ENCODE results near the gene ARL11. TPM values are rescaled to one million over a fixed set of nuclear protein-coding genes. Genes with fewer than 3 reads are reported as not detected.
"Not testable (repeated sequence)": the region's sequence is repeated elsewhere in the genome, so short reads cannot be mapped to it uniquely, and the experiment has no call there.

Gene ARL11
- total and polyA plus RNA-seq, 8 donors = 0.05 to 1.5 (median 0.21) TPM

DNA sequence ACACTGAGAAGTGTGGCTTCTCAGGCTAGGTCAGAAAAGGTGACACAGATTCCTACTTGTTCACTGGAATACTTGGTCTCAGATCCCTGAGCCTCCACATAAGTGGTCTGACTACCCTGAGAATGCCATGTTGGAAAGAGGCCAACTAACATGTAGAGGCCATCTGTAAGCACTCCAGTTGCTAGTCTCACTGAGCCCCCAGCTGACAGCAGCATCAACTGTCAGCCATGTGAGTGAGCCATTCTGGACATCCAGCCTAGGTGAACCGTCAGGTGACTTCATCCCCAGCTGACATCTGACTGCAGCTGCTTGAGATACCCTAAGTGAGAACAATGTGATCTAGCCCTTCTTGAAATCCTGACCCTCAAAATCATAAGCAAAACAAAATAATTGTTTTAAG, 18.1 kb upstream of the ARL11 start:
- ATAC-seq (no peak), DNase-seq (no peak), FAIRE-seq (no peak)
- Histone ChIP-seq H3K4me1 (no peaks in the 10 kb centered on the region), H3K36me3 (no peaks in the 10 kb centered on the region), H3K27me3 (no peaks in the 10 kb centered on the region), H3K4me3 (no peak overlapping the region), H3K27ac (no peak overlapping the region), H3K9me3 (no peaks in the 10 kb centered on the region)
- TF ChIP-seq, protein P1, sequence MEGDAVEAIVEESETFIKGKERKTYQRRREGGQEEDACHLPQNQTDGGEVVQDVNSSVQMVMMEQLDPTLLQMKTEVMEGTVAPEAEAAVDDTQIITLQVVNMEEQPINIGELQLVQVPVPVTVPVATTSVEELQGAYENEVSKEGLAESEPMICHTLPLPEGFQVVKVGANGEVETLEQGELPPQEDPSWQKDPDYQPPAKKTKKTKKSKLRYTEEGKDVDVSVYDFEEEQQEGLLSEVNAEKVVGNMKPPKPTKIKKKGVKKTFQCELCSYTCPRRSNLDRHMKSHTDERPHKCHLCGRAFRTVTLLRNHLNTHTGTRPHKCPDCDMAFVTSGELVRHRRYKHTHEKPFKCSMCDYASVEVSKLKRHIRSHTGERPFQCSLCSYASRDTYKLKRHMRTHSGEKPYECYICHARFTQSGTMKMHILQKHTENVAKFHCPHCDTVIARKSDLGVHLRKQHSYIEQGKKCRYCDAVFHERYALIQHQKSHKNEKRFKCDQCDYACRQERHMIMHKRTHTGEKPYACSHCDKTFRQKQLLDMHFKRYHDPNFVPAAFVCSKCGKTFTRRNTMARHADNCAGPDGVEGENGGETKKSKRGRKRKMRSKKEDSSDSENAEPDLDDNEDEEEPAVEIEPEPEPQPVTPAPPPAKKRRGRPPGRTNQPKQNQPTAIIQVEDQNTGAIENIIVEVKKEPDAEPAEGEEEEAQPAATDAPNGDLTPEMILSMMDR (IDR thresholded peaks at IDR 0.05) = no peak
- intact Hi-C loops (cut with DNase I) = no loop called here
- WGBS, 2 donors = 81% methylated on average over 1 of the region's 1 CpG

DNA sequence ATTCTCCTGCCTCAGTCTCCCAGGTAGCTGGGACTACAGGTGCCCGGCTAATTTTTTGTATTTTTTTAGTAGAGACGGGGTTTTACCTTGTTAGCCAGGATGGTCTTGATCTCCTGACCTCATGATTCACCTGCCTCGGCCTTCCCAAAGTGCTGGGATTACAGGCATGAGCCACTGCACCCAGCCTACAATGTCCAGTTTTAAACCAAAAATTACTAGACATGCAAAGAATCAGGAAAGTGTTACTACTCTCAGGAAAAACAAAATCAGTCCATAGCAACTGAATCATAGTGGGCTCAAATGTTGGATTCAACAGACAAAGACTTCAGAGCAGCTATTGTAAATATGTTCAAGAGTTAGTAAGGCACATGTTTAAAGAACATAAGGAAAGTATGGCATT, 16.3 kb upstream of the ARL11 start:
- DNase-seq; ATAC-seq; H3K9me3 ChIP-seq; H3K27ac ChIP-seq; intact Hi-C loops (cut with DNase I); H3K4me1 ChIP-seq; H3K4me3 ChIP-seq; FAIRE-seq; H3K36me3 ChIP-seq; H3K27me3 ChIP-seq: not testable (repeated sequence)
- WGBS, 2 donors = 85 to 93% methylated on average over 3 of the region's 3 CpGs

DNA sequence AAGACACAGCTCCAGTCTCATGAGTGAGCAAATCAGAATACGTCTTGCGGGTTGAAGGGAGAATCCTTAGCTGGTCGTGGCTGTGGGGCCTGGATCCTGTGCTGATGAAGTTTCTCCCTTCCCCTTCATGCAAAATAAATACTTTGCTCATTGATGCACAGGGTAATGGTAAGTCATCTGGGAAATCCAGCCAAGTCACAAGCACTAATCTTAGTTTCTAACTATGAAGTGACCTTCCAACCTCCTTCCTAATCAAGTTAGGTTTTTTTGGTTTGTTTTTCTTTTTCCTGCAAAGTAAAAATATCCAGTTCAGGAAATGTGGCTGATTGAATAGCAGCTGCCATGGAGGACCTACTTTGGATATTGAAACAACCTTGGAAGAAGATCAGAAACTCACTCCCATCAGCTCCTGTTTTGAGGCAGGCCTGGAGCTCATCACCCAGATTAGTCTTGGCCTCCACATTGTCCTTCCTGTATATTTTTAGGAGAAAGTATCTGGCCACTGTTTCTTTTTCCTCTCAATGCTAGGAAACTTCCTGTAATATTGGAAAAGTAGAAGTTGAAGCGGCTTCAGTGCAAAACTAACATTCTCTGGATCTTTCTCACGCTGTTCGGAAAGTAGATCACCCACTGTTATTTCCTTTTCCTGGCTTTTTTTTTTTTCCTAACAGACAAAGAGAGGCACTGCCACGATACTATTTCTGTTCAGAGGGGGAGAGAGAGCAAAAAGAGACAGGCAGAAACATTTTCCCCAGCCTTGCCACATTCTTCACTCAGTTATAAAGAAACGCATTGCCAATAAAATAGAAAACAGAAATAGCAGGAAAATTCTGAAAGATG, 12.3 kb upstream of the ARL11 start:
- ATAC-seq = no peak
- 78 to 80% methylated on average over 8 of the region's 8 CpGs for WGBS, 2 donors
- Histone ChIP-seq H3K4me1 (no peaks in the 10 kb centered on the region), H3K36me3 (no peaks in the 10 kb centered on the region), H3K4me3 (no peak overlapping the region), H3K27me3 (no peaks in the 10 kb centered on the region), H3K9me3 (no peaks in the 10 kb centered on the region), H3K27ac (no peak overlapping the region)
- TF ChIP-seq, protein P1 (IDR thresholded peaks at IDR 0.05) = no peak
- intact Hi-C loops (cut with DNase I) = no loop called here
- no peak for DNase-seq
- no peak for FAIRE-seq

DNA sequence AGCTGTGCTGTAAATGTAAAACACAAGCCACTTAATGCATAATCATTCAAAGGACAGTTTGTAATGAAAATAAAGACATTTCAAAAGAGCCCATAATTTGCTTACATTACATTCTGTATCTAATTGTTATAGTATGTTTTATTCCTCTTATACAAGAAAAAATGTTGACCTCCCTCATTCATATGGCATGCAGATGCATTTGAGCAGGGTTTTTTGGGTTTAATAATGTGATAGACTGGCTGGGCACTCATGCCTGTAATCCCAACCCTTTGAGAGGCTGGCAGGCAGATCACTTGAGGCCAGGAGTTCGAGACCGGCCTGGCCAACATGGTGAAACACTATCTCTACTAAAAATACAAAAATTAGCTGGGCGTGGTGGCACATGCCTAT, 11.6 kb upstream of the ARL11 start:
- Histone ChIP-seq H3K4me3 (no peak overlapping the region), H3K27me3 (no peaks in the 10 kb centered on the region), H3K9me3 (no peaks in the 10 kb centered on the region), H3K27ac (no peak overlapping the region), H3K36me3 (no peaks in the 10 kb centered on the region), H3K4me1 (no peaks in the 10 kb centered on the region)
- WGBS, 2 donors = 90 to 91% methylated on average over 3 of the region's 3 CpGs
- intact Hi-C loops (cut with DNase I) = no loop called here
- ATAC-seq (no peak), DNase-seq (no peak), FAIRE-seq (no peak)
- TF ChIP-seq, protein P1 (IDR thresholded peaks at IDR 0.05) = no peak

DNA sequence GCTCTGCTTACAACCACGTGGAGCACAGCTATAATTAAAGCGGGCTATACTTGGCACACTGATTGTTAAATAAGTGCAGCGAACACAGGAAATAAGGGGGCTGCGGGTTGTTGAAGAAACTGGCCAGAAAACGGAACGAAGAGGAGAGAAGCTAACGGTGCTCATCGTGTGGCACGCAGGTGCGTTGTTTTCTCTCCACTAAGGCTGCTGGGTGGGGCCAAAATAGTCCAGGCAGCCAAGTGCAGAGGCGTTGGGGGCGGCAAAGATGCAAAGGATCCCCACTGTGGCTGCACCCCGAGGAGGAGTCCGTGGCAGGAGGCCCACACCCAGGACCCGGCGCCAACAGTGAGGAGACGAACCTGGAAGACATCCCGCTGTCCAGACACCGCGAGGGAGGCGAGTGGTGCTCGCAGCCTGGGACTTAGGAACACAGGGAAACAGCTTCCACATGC, 8.1 kb upstream of the ARL11 start:
- no peaks in the 10 kb centered on the region for H3K9me3 ChIP-seq

More for the DNA sequence above, 8.1 kb upstream of the ARL11 start:
- 59 to 72% methylated on average over 22 of the region's 22 CpGs for WGBS, 2 donors
- H3K4me1 ChIP-seq = no peaks in the 10 kb centered on the region
- DNase-seq (no peak), ATAC-seq (no peak), FAIRE-seq (no peak)
- no peak overlapping the region for H3K4me3 ChIP-seq
- no peak overlapping the region for H3K27ac ChIP-seq
- TF ChIP-seq, protein P1 (IDR thresholded peaks at IDR 0.05) = no peak
- no peaks in the 10 kb centered on the region for H3K27me3 ChIP-seq
- intact Hi-C loops (cut with DNase I) = no loop called here
- H3K36me3 ChIP-seq = no peaks in the 10 kb centered on the region

All from pancreas (tissue), 10 donors.